ENCODE results near the gene DAAM2. TPM values are rescaled to one million over a fixed set of nuclear protein-coding genes. Genes with fewer than 3 reads are reported as not detected.
A peak's percentile ranks its signal among the peaks of the same experiment; 100 is the strongest.

DAAM2 gene
- total RNA-seq, 4 donors from 2014 or later: 25.9 to 84.0 (median 48.5) TPM

DNA sequence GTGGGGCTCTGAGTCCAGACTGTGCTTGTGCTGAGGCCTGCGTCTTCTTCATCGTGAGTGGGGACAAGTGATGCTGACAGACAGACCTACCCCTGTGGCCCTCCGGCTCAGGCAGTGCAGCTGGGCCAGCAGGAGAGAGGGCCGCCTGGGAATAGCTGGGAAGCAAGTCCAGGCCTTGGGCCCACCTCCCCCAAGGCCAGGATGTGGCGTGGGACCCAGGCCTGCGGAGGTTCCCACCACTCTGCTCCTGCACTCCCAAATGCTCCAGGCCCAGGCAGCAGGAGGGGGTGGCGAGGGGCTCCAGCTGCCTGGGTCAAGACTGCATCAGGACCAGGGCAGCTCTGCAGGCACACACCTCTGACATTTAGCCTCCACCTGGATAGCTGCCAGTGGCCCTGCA is 38.3 kb downstream of the DAAM2 start:
- no peak for DNase-seq
- in situ Hi-C loops (cut with MboI; ENCODE audit: low sequenced_read_pairs in 4 of 4): no loop called here

DNA sequence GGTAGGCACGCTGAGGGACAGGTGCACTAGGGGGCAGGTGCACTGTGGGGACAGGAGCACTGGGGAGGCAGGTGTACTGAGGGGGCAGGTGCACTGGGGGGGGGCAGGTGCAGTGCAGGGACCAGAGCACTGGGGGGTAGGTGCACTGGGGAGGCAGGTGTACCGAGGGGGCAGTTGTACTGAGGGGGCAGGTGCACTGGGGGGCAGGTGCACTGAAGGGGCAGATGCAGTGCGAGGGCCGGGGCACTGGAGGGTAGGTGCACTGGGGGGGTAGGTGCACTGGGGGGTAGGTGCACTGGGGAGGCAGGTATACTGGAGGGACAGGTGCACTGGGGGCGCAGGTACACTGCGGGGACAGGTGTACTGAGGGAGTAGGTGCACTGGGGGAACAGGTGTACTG is 39.5 kb downstream of the DAAM2 start:
- no peak for DNase-seq
- no peaks in the 10 kb centered on the region for H3K9me3 ChIP-seq
- H3K4me1 ChIP-seq: peaks cover 29 to 60% of the 10 kb centered on the region in 2 donors
- ATAC-seq: no peak
- intact Hi-C loops (cut with DNase I; ENCODE audit: low total_unique reads) (no loop called here), in situ Hi-C loops (cut with MboI; ENCODE audit: low sequenced_read_pairs in 4 of 4) (no loop called here)
- H3K4me3 ChIP-seq: no peak overlapping the region
- TF ChIP-seq, protein P1, sequence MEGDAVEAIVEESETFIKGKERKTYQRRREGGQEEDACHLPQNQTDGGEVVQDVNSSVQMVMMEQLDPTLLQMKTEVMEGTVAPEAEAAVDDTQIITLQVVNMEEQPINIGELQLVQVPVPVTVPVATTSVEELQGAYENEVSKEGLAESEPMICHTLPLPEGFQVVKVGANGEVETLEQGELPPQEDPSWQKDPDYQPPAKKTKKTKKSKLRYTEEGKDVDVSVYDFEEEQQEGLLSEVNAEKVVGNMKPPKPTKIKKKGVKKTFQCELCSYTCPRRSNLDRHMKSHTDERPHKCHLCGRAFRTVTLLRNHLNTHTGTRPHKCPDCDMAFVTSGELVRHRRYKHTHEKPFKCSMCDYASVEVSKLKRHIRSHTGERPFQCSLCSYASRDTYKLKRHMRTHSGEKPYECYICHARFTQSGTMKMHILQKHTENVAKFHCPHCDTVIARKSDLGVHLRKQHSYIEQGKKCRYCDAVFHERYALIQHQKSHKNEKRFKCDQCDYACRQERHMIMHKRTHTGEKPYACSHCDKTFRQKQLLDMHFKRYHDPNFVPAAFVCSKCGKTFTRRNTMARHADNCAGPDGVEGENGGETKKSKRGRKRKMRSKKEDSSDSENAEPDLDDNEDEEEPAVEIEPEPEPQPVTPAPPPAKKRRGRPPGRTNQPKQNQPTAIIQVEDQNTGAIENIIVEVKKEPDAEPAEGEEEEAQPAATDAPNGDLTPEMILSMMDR (IDR thresholded peaks at IDR 0.05 in 4 of 5, conservative IDR thresholded peaks at IDR 0.05 in 1 of 5): no peak
- no peak for TF ChIP-seq POLR2A (IDR thresholded peaks at IDR 0.05)
- H3K27me3 ChIP-seq: no peaks in the 10 kb centered on the region
- no peaks in the 10 kb centered on the region for H3K36me3 ChIP-seq
- peak overlapping the region in 2 of 4 donors; percentile 65 to 88 for H3K27ac ChIP-seq

More for the DNA sequence above, 38.3 kb downstream of the DAAM2 start:
- no peak overlapping the region for H3K4me3 ChIP-seq
- TF ChIP-seq POLR2A (IDR thresholded peaks at IDR 0.05): no peak
- TF ChIP-seq, protein P1 (IDR thresholded peaks at IDR 0.05 in 4 of 5, conservative IDR thresholded peaks at IDR 0.05 in 1 of 5): no peak
- peaks cover 25 to 59% of the 10 kb centered on the region in 2 donors for H3K4me1 ChIP-seq
- H3K9me3 ChIP-seq: no peaks in the 10 kb centered on the region
- intact Hi-C loops (cut with DNase I; ENCODE audit: low total_unique reads): no loop called here
- no peaks in the 10 kb centered on the region for H3K36me3 ChIP-seq
- H3K27me3 ChIP-seq: no peaks in the 10 kb centered on the region
- ATAC-seq: no peak
- H3K27ac ChIP-seq: peak overlapping the region; percentile 38 to 91 (median 86)

GRCh38 chr6:39834278-39834677 is 42.1 kb downstream of the DAAM2 start:
- no peak for ATAC-seq
- TF ChIP-seq POLR2A (IDR thresholded peaks at IDR 0.05): no peak
- TF ChIP-seq, protein P1 (IDR thresholded peaks at IDR 0.05 in 4 of 5, conservative IDR thresholded peaks at IDR 0.05 in 1 of 5): no peak
- no peaks in the 10 kb centered on the region for H3K27me3 ChIP-seq
- no peaks in the 10 kb centered on the region for H3K36me3 ChIP-seq
- H3K4me3 ChIP-seq: no peak overlapping the region
- H3K4me1 ChIP-seq: peaks cover 44 to 71% of the 10 kb centered on the region in 2 donors
- DNase-seq: no peak
- in situ Hi-C loops (cut with MboI; ENCODE audit: low sequenced_read_pairs in 4 of 4) (no loop called here), intact Hi-C loops (cut with DNase I; ENCODE audit: low total_unique reads) (no loop called here)
- no peaks in the 10 kb centered on the region for H3K9me3 ChIP-seq
- peak overlapping the region; percentile 54 to 88 (median 70) for H3K27ac ChIP-seq

- in situ Hi-C loops (cut with MboI; ENCODE audit: low sequenced_read_pairs in 4 of 4): no loop called here
- no peak overlapping the region for H3K4me3 ChIP-seq
- DNase-seq (peak in 1 of 2 donors; percentile 53), ATAC-seq (peak; percentile 58 to 78)
- peaks cover 47 to 71% of the 10 kb centered on the region in 2 donors for H3K4me1 ChIP-seq
- H3K36me3 ChIP-seq: no peaks in the 10 kb centered on the region
- TF ChIP-seq POLR2A (IDR thresholded peaks at IDR 0.05): no peak
- TF ChIP-seq, protein P1 (IDR thresholded peaks at IDR 0.05 in 4 of 5, conservative IDR thresholded peaks at IDR 0.05 in 1 of 5): no peak
- H3K9me3 ChIP-seq: no peaks in the 10 kb centered on the region
- no peaks in the 10 kb centered on the region for H3K27me3 ChIP-seq
- H3K27ac ChIP-seq: peak overlapping the region; percentile 54 to 88 (median 70)
- intact Hi-C loops (cut with DNase I; ENCODE audit: low total_unique reads): no loop called here
Observed at GRCh38 chr6:39834866-39835265, 42.7 kb downstream of the DAAM2 start.

- no peak for TF ChIP-seq POLR2A (IDR thresholded peaks at IDR 0.05)
- TF ChIP-seq, protein P1 (IDR thresholded peaks at IDR 0.05 in 4 of 5, conservative IDR thresholded peaks at IDR 0.05 in 1 of 5): no peak
- H3K27me3 ChIP-seq: no peaks in the 10 kb centered on the region
- H3K36me3 ChIP-seq: no peaks in the 10 kb centered on the region
- H3K27ac ChIP-seq: peak overlapping the region; percentile 56 to 88 (median 70)
- intact Hi-C loops (cut with DNase I; ENCODE audit: low total_unique reads): no loop called here
- in situ Hi-C loops (cut with MboI; ENCODE audit: low sequenced_read_pairs in 4 of 4): no loop called here
- ATAC-seq: no peak
- no peak for DNase-seq
- H3K4me3 ChIP-seq: no peak overlapping the region
- peaks cover 51 to 80% of the 10 kb centered on the region in 2 donors for H3K4me1 ChIP-seq
- no peaks in the 10 kb centered on the region for H3K9me3 ChIP-seq
Observed at GRCh38 chr6:39835821-39836295, 43.7 kb downstream of the DAAM2 start.

All from gastrocnemius medialis (tissue), 4 donors.